NCI-H524 treated with DMSO at 0.1 percent for 48 hours (cell line): Measurements from ENCODE around the gene WDR45B.
A peak's percentile ranks its signal among the peaks of the same experiment; 100 is the strongest.

Experiments
- DNase-seq: peaks from one replicate; lab custom pipeline; 2025; lab: John Stamatoyannopoulos, UW

The WDR45B gene

GRCh38 chr17:82629748-82630147 lies 18.5 kb downstream of the WDR45B start:
- DNase-seq: no peak

GRCh38 chr17:82627405-82627804 lies 20.8 kb downstream of the WDR45B start:
- no peak for DNase-seq

- DNase-seq: no peak
Observed at GRCh38 chr17:82623707-82624106, 24.5 kb downstream of the WDR45B start.

- DNase-seq: no peak
Observed at GRCh38 chr17:82619641-82620040, 28.6 kb downstream of the WDR45B start.

- DNase-seq: no peak
Observed at GRCh38 chr17:82619211-82619610, 29.0 kb downstream of the WDR45B start.

GRCh38 chr17:82616021-82616711 lies 32.1 kb downstream of the WDR45B start:
- DNase-seq: no peak

- DNase-seq: no peak
Observed at GRCh38 chr17:82615084-82616020, 32.9 kb downstream of the WDR45B start.

- DNase-seq: no peak
Observed at GRCh38 chr17:82614095-82614631, 34.1 kb downstream of the WDR45B start.

- DNase-seq: no peak
Observed at GRCh38 chr17:82613283-82614094, 34.8 kb downstream of the WDR45B start.

GRCh38 chr17:82611140-82612058 lies 36.8 kb downstream of the WDR45B start:
- DNase-seq: peak; percentile 43

GRCh38 chr17:82609655-82610054 lies 38.6 kb downstream of the WDR45B start:
- DNase-seq: no peak

- no peak for DNase-seq
Observed at GRCh38 chr17:82608816-82609215, 39.4 kb downstream of the WDR45B start.

- no peak for DNase-seq
Observed at GRCh38 chr17:82605939-82606600, 42.2 kb downstream of the WDR45B start.

GRCh38 chr17:82604532-82604931 lies 43.7 kb downstream of the WDR45B start:
- DNase-seq: no peak

GRCh38 chr17:82603981-82604448 lies 44.2 kb downstream of the WDR45B start:
- no peak for DNase-seq

- DNase-seq: no peak
Observed at GRCh38 chr17:82602986-82603710, 45.1 kb downstream of the WDR45B start.

- DNase-seq: no peak
Observed at GRCh38 chr17:82602487-82602886, 45.8 kb downstream of the WDR45B start.

- DNase-seq: no peak
Observed at GRCh38 chr17:82601447-82602000, 46.7 kb downstream of the WDR45B start.

- no peak for DNase-seq
Observed at GRCh38 chr17:82600731-82601446, 47.4 kb downstream of the WDR45B start.
